GM12878 (cell line): Measurements from ENCODE around the gene ADAM15. TPM values are rescaled to one million over a fixed set of nuclear protein-coding genes. Genes with fewer than 3 reads are reported as not detected.

Source experiments
- ATAC-seq: fragments of 200-7000 bp; cut with Tn5 transposase; 3 replicates; pipeline ENCODE4 v1.9.1; 2020; ENCODE audit warnings: mild to moderate bottlenecking, moderate library complexity
- BruUV-seq: library from RNA; stranded (reverse); fragments of 400-500 nt; replicated peaks from 2 replicates; lab custom pipeline; 2021; lab: Mats Ljungman, UMichigan
- CTCF ChIA-PET: fragments of 300-600 bp; sonication (Branson Sonifier 250); formaldehyde crosslinking; extraction: SDS; loops from one replicate; lab custom pipeline; 2021; ENCODE audit warnings: inconsistent platforms; lab: Yijun Ruan, JAX
- POLR2A ChIA-PET: fragments of 350-600 bp; formaldehyde crosslinking; extraction: SDS; loops from one replicate; lab custom pipeline; 2021; ENCODE audit warnings: inconsistent platforms; lab: Charles Lee
- RAD21 ChIA-PET: fragments of 300-600 bp; sonication (Branson Sonifier 250); formaldehyde crosslinking; loops from one replicate; lab custom pipeline; 2023; ENCODE audit warnings: antibody characterized with exemption; ENCODE audit not compliant: unreplicated experiment; lab: Charles Lee
- SMC1A ChIA-PET: fragments of 300-600 bp; sonication (Branson Sonifier 250); formaldehyde crosslinking; loops from one replicate; lab custom pipeline; 2023; ENCODE audit not compliant: unreplicated experiment, uncharacterized antibody; lab: Charles Lee
- DNase-seq: peaks from one replicate; pipeline ENCODE4 v3.0.0-alpha.2; 2011; ENCODE audit warnings: low read depth, low spot score
- FAIRE-seq: peaks from 3 replicates; lab custom pipeline; 2011; peaks lifted over from hg19 to GRCh38; lab: Jason Lieb, UNC
- H2AFZ ChIP-seq: 2 replicates; pipeline ENCODE4 v1.6.0; 2011; ENCODE audit warnings: low read depth, low read length, control low read depth; ENCODE audit not compliant: control insufficient read depth
- H3K27ac ChIP-seq: 2 replicates; pipeline ENCODE4 v1.5.1; 2011; ENCODE audit warnings: control low read depth; ENCODE audit not compliant: control insufficient read depth, insufficient read depth
- H3K27me3 ChIP-seq, 2 experiments: replicated peaks in 1 of 2; 2 replicates each; pipeline versions ENCODE4 v1.6.0 to v1.6.1; 2011; ENCODE audit warnings: low read length in 1 of 2; ENCODE audit not compliant: control insufficient read depth in 2 of 2, insufficient read depth in 2 of 2
- H3K36me3 ChIP-seq, 2 experiments: 2 replicates each; pipeline ENCODE4 v1.5.1; 2011; ENCODE audit warnings: low read length in 1 of 2; ENCODE audit not compliant: control insufficient read depth in 2 of 2, insufficient read depth in 2 of 2
- H3K4me1 ChIP-seq: 2 replicates; pipeline ENCODE4 v1.6.1; 2011; ENCODE audit warnings: mild to moderate bottlenecking, low read length, moderate library complexity, mixed read lengths; ENCODE audit not compliant: control insufficient read depth, insufficient read depth
- H3K4me2 ChIP-seq: 2 replicates; pipeline ENCODE4 v1.6.0; 2011; ENCODE audit warnings: control low read depth; ENCODE audit not compliant: control insufficient read depth, insufficient read depth
- H3K4me3 ChIP-seq: fragments of 200-600 bp; sonication (generic); 2 replicates; pipeline ENCODE4 v1.5.1; 2016
- H3K79me2 ChIP-seq: 2 replicates; pipeline ENCODE4 v1.6.0; 2011; ENCODE audit warnings: low read length; ENCODE audit not compliant: control insufficient read depth, insufficient read depth
- H3K9ac ChIP-seq: 2 replicates; pipeline ENCODE4 v1.8.0; 2011; ENCODE audit warnings: low read length, control low read depth, mixed read lengths; ENCODE audit not compliant: control insufficient read depth, insufficient read depth
- H3K9me3 ChIP-seq: replicated peaks from 3 replicates; pipeline ENCODE4 v1.5.1; 2011; ENCODE audit warnings: mild to moderate bottlenecking, low read length; ENCODE audit not compliant: control insufficient read depth, insufficient read depth
- H4K20me1 ChIP-seq: 2 replicates; pipeline ENCODE4 v1.6.0; 2011; ENCODE audit not compliant: control insufficient read depth, insufficient read depth
- BHLHE40 ChIP-seq, 2 experiments: fragments of 450-650 bp in 1 of 2; IDR thresholded peaks; 2 replicates each; pipeline ENCODE4 v1.6.1; 2011 to 2017; ENCODE audit warnings: low read depth in 2 of 2, borderline replicate concordance in 1 of 2, improper control_type of control experiment in 1 of 2, low read length in 1 of 2, mild to moderate bottlenecking in 1 of 2
- CHD1 ChIP-seq: IDR thresholded peaks from 2 replicates; pipeline ENCODE4 v1.6.1; 2012; ENCODE audit warnings: low read depth, low read length, improper control_type of control experiment
- EGR1 ChIP-seq, 2 experiments: IDR thresholded peaks; 1 replicate in 1 of 2; 2 replicates in 1 of 2; pipeline ENCODE4 v1.6.1; 2011 to 2012; ENCODE audit warnings: low read depth in 2 of 2, low read length in 2 of 2, borderline replicate concordance in 1 of 2, mild to moderate bottlenecking in 1 of 2, moderate library complexity in 1 of 2
- EP300 ChIP-seq, 2 experiments: fragments of 150-350 bp in 1 of 2; IDR thresholded peaks; 2 replicates each; pipeline ENCODE4 v1.6.1; 2011 to 2012; ENCODE audit warnings: low read depth in 2 of 2, low read length in 2 of 2, borderline replicate concordance in 1 of 2, improper control_type of control experiment in 1 of 2, inconsistent platforms in 1 of 2; ENCODE audit not compliant: control insufficient read depth in 1 of 2
- FOS ChIP-seq: IDR thresholded peaks from 3 replicates; pipeline ENCODE4 v1.6.1; 2011; ENCODE audit warnings: borderline replicate concordance; ENCODE audit not compliant: insufficient read length; ENCODE audit errors: extremely low read depth
- FOXK2 ChIP-seq: fragments of 450-650 bp; IDR thresholded peaks from 2 replicates; pipeline ENCODE4 v1.6.1; 2017; ENCODE audit warnings: mild to moderate bottlenecking, moderate library complexity
- GATAD2B ChIP-seq: fragments of 450-650 bp; conservative IDR thresholded peaks from 2 replicates; pipeline ENCODE4 v1.6.1; 2017; ENCODE audit warnings: low read depth, mild to moderate bottlenecking, moderate library complexity
- NFXL1 ChIP-seq: fragments of 450-650 bp; IDR thresholded peaks from 2 replicates; pipeline ENCODE4 v1.6.1; 2017; ENCODE audit warnings: antibody characterized with exemption, mild to moderate bottlenecking, borderline replicate concordance
- NFYB ChIP-seq: IDR thresholded peaks from 2 replicates; pipeline ENCODE4 v1.6.1; 2011; ENCODE audit warnings: low read depth, mild to moderate bottlenecking, low read length, improper control_type of control experiment, moderate library complexity; ENCODE audit not compliant: insufficient read depth
- NR2F1 ChIP-seq: fragments of 450-650 bp; conservative IDR thresholded peaks from 2 replicates; pipeline ENCODE4 v1.6.1; 2017; ENCODE audit warnings: mild to moderate bottlenecking
- POLR2A ChIP-seq: IDR thresholded peaks from 2 replicates; pipeline ENCODE4 v1.6.1; 2011; ENCODE audit warnings: low read depth, mild to moderate bottlenecking, low read length
- SRF ChIP-seq, 2 experiments: IDR thresholded peaks; 2 replicates each; pipeline ENCODE4 v1.6.1; 2011; ENCODE audit warnings: low read depth in 2 of 2, low read length in 2 of 2, mild to moderate bottlenecking in 1 of 2, moderate library complexity in 1 of 2
- STAT1 ChIP-seq: fragments of 450-650 bp; conservative IDR thresholded peaks from 2 replicates; pipeline ENCODE4 v1.6.1; 2014; ENCODE audit warnings: antibody characterized with exemption, mild to moderate bottlenecking
- TAF1 ChIP-seq: IDR thresholded peaks from 2 replicates; pipeline ENCODE4 v1.6.1; 2011; ENCODE audit warnings: mild to moderate bottlenecking, low read depth, low read length, borderline replicate concordance
- YY1 ChIP-seq: IDR thresholded peaks from 2 replicates; pipeline ENCODE4 v1.6.1; 2011; ENCODE audit warnings: low read depth, mild to moderate bottlenecking, low read length
- ZZZ3 ChIP-seq: IDR thresholded peaks from 2 replicates; pipeline ENCODE4 v1.6.1; 2011; ENCODE audit warnings: low read depth; ENCODE audit not compliant: control insufficient read depth, insufficient read length
- WGBS: methylation state at CpG from one replicate; pipeline ENCODE4 v1.1.6; 2016; ENCODE audit warnings: low lambda C conversion rate; ENCODE audit not compliant: insufficient replicate concordance, insufficient coverage; ENCODE audit errors: missing lambda C conversion rate; 5-methylcytosine and 5-hydroxymethylcytosine counted together
- in situ Hi-C: fragments of 300-500 bp; cut with MboI; formaldehyde crosslinking; loops from 9 replicates; pipeline ENCODE4 v1.14.3; 2018; ENCODE audit warnings: mixed read lengths
- intact Hi-C: fragments of 100-400 bp; cut with micrococcal nuclease; formaldehyde crosslinking; loops from one replicate; pipeline ENCODE4 v1.14.2; 2022; ENCODE audit not compliant: unreplicated experiment
- polyA plus RNA-seq, 11 experiments: library from polyadenylated mRNA; depleted of rRNA in 4 of 11; unstranded in 6 of 11; stranded (reverse) in 5 of 11; fragments of >200 nt; fragmentation: Nextera tagmentation in 4 of 11; fragmentation: Illumina TruSeq in 1 of 11; extraction: Ambion mirVana in 4 of 11; extraction: Trizol in 1 of 11; gene quantifications; 1 replicate in 1 of 11; 2 replicates in 10 of 11; pipeline versions ENCODE4 v1.2.1 to v1.2.3, GENCODE V29; 2011 to 2016; ENCODE audit warnings: inconsistent platforms in 2 of 11, missing spikeins in 2 of 11, low read depth in 1 of 11
- total RNA-seq, 4 experiments: library from RNA; depleted of rRNA in 3 of 4; stranded (reverse); fragments of >200 nt in 3 of 4; fragmentation: Illumina TruSeq in 1 of 4; extraction: Trizol in 1 of 4; gene quantifications; 2 replicates each; pipeline versions ENCODE4 v1.2.1 to v1.2.3, GENCODE V29; 2013 to 2021
- TF ChIP-seq, protein P1 (sequence below): fragments of 150-350 bp; IDR thresholded peaks from 2 replicates; pipeline ENCODE4 v1.6.1; 2014; ENCODE audit warnings: mild to moderate bottlenecking, low read depth, low read length
- TF ChIP-seq, protein P2 (sequence below): IDR thresholded peaks from 2 replicates; pipeline ENCODE4 v1.6.1; 2011; ENCODE audit warnings: mild to moderate bottlenecking, low read depth, low read length, moderate library complexity; ENCODE audit not compliant: insufficient replicate concordance
- TF ChIP-seq, protein P3 (sequence below): fragments of 450-650 bp; IDR thresholded peaks from 2 replicates; pipeline ENCODE4 v1.6.1; 2017; ENCODE audit warnings: borderline replicate concordance

The ADAM15 gene
- total and polyA plus RNA-seq, 10 of the 15 experiments (the other 5 are each of a cell fraction or from before 2014, with no cell fraction given), result 0.29 to 38.8 (median 14.7) TPM

DNA sequence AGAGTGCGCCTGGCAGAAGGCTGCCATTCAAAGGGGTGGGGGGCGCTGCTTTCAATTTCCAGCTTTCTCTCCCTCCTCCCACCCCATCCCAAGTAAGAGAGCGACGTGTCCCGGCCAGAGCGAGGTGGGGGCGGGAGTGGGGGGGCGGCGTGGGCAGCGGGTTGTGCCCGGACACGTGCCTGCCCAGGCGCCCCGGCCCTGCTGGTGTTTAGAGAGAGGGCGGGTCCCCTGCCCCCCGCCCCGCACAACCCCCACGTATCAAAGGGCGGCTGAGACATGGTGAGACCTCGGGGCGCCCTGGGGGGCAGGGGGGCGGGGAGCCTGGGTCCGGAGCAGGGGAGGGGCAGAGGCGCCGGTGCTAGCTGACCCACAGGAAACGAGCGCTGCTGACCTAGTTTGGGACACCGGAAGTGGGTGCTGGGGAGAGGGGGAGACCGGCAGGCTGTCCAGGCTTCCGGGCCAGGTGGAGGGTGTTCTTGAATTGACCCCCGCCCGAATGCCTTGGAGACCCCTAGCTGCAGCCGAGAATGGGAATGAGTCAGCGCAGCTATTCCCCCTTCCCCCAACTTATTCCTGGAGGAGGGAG lies 47.3 kb upstream of the ADAM15 start:
- peaks cover 59% of the 10 kb centered on the region for H3K79me2 ChIP-seq
- H3K9me3 ChIP-seq, result no peaks in the 10 kb centered on the region
- 0 out of 2 replicates have a peak, but pooled peaks cover 3% of the 10 kb centered on the region for H4K20me1 ChIP-seq
- H3K36me3 ChIP-seq, result no peaks in the 10 kb centered on the region; a peak in 1 of 4 replicates
- H3K9ac ChIP-seq, result peak overlapping the region; percentile 85
- intact Hi-C loops, result loop anchor here (2.0 to 5.0 kb wide), 2 partner anchors 13 to 42 kb away; partner anchors contain the start of gene PYGO2
- ChIA-PET RAD21 (interaction anchor here (1.1 to 3.3 kb wide), 5 partner anchors 11 to 81 kb away, joined by 4 to 14 read pairs (median 4); partner anchors contain the start of gene PBXIP1), CTCF (interaction anchor here (0.8 to 2.1 kb wide), 4 partner anchors 13 to 60 kb away, joined by 3 to 18 read pairs (median 4); no protein-coding TSS in a partner anchor), SMC1A (interaction anchor here (0.6 to 1.4 kb wide), 6 partner anchors 9 to 824 kb away, joined by 3 to 4 read pairs (median 3); no protein-coding TSS in a partner anchor), POLR2A (interaction anchor here (0.8 to 1.9 kb wide), 9 partner anchors 13 to 52 kb away, joined by 3 to 8 read pairs (median 4); partner anchors contain the start of genes FLAD1, PYGO2 and SHC1)
- in situ Hi-C loops, result no loop called here
- H3K4me2 ChIP-seq, result peak overlapping the region; percentile 98
- BruUV-seq, result no TSS peak
- no peak for FAIRE-seq
- H3K27ac ChIP-seq, result peak overlapping the region; percentile 91
- peaks cover 44% of the 10 kb centered on the region for H3K4me1 ChIP-seq
- no peaks in the 10 kb centered on the region for H3K27me3 ChIP-seq
- peak overlapping the region; percentile 99 for H3K4me3 ChIP-seq
- 3% methylated on average over 11 of the region's 34 CpGs for WGBS
- no peak for DNase-seq
- peak; percentile 17 for ATAC-seq
- peak overlapping the region; percentile 43; the same call in 1 of the 2 replicates for H2AFZ ChIP-seq
- TF ChIP-seq TAF1 (peak; percentile 22; the same call in 1 of the 2 replicates), NFXL1 (no peak), POLR2A (peak; percentile 44; the same call in 1 of the 2 replicates), BHLHE40 (IDR thresholded peaks at IDR 0.05; ENCODE audit: borderline replicate concordance in 1 of 2, low read depth in 2 of 2, low read length in 1 of 2) (peak; percentile 57 to 86; a peak in 3 of 4 replicates), EGR1 (IDR thresholded peaks at IDR 0.05; ENCODE audit: borderline replicate concordance in 1 of 2, low read depth in 2 of 2, low read length in 2 of 2) (peak in 1 of 2 experiments; percentile 63; a peak in 1 of 3 replicates), FOS (no peak), YY1 (no peak), CHD1 (no peak), NFYB (no peak), EP300 (IDR thresholded peaks at IDR 0.05; ENCODE audit: borderline replicate concordance in 1 of 2, control insufficient read depth in 1 of 2, low read depth in 2 of 2, low read length in 2 of 2) (no peak), STAT1 (no peak), SRF (IDR thresholded peaks at IDR 0.05; ENCODE audit: low read depth in 2 of 2, low read length in 2 of 2) (peak; percentile 92 to 94), GATAD2B (0 out of 2 replicates have a peak, but pooled peaks have one; percentile 19), NR2F1 (0 out of 2 replicates have a peak, but pooled peaks have one; percentile 12), FOXK2 (no peak), ZZZ3 (no peak)
- TF ChIP-seq, protein P1, sequence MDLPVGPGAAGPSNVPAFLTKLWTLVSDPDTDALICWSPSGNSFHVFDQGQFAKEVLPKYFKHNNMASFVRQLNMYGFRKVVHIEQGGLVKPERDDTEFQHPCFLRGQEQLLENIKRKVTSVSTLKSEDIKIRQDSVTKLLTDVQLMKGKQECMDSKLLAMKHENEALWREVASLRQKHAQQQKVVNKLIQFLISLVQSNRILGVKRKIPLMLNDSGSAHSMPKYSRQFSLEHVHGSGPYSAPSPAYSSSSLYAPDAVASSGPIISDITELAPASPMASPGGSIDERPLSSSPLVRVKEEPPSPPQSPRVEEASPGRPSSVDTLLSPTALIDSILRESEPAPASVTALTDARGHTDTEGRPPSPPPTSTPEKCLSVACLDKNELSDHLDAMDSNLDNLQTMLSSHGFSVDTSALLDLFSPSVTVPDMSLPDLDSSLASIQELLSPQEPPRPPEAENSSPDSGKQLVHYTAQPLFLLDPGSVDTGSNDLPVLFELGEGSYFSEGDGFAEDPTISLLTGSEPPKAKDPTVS, result no peak
- TF ChIP-seq, protein P2, sequence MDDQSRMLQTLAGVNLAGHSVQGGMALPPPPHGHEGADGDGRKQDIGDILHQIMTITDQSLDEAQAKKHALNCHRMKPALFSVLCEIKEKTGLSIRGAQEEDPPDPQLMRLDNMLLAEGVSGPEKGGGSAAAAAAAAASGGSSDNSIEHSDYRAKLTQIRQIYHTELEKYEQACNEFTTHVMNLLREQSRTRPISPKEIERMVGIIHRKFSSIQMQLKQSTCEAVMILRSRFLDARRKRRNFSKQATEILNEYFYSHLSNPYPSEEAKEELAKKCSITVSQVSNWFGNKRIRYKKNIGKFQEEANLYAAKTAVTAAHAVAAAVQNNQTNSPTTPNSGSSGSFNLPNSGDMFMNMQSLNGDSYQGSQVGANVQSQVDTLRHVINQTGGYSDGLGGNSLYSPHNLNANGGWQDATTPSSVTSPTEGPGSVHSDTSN, result no peak
- TF ChIP-seq, protein P3, sequence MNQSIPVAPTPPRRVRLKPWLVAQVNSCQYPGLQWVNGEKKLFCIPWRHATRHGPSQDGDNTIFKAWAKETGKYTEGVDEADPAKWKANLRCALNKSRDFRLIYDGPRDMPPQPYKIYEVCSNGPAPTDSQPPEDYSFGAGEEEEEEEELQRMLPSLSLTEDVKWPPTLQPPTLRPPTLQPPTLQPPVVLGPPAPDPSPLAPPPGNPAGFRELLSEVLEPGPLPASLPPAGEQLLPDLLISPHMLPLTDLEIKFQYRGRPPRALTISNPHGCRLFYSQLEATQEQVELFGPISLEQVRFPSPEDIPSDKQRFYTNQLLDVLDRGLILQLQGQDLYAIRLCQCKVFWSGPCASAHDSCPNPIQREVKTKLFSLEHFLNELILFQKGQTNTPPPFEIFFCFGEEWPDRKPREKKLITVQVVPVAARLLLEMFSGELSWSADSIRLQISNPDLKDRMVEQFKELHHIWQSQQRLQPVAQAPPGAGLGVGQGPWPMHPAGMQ, result no peak
